GM23338 (cell line): ENCODE results near the gene DKK1. TPM values are rescaled to one million over a fixed set of nuclear protein-coding genes. Genes with fewer than 3 reads are reported as not detected.

ENCODE experiments used
- ATAC-seq: fragments of 200-7000 bp; cut with Tn5 transposase; 3 replicates; pipeline ENCODE4 v1.9.1; 2020
- DNase-seq: peaks from one replicate; pipeline ENCODE4 v3.0.0-alpha.2; 2015; ENCODE audit warnings: low spot score
- H2AFZ ChIP-seq: fragments of 200-600 bp; sonication (generic); 2 replicates; pipeline ENCODE4 v1.8.0; 2016; ENCODE audit warnings: antibody characterized with exemption, mild to moderate bottlenecking, moderate library complexity
- H3F3A ChIP-seq: fragments of 200-600 bp; sonication (generic); replicated peaks from 2 replicates; pipeline ENCODE4 v1.8.0; 2017; ENCODE audit warnings: antibody characterized with exemption, mixed run types, low read depth
- H3K27ac ChIP-seq: fragments of 200-600 bp; sonication (generic); 2 replicates; pipeline ENCODE4 v1.6.1; 2016; ENCODE audit warnings: low read depth
- H3K27me3 ChIP-seq: fragments of 200-600 bp; sonication (generic); 2 replicates; pipeline ENCODE4 v1.8.0; 2016; ENCODE audit warnings: mild to moderate bottlenecking, mixed run types, moderate library complexity; ENCODE audit not compliant: insufficient read depth
- H3K36me3 ChIP-seq: fragments of 200-600 bp; sonication (generic); 2 replicates; pipeline ENCODE4 v1.8.0; 2016; ENCODE audit warnings: mild to moderate bottlenecking; ENCODE audit not compliant: insufficient read depth
- H3K4me1 ChIP-seq: fragments of 200-600 bp; sonication (generic); 2 replicates; pipeline ENCODE4 v1.8.0; 2016; ENCODE audit warnings: mild to moderate bottlenecking, moderate library complexity; ENCODE audit not compliant: insufficient read depth
- H3K4me2 ChIP-seq: fragments of 200-600 bp; sonication (generic); 2 replicates; pipeline ENCODE4 v1.7.1; 2017; ENCODE audit warnings: mixed run types
- H3K4me3 ChIP-seq: fragments of 200-600 bp; sonication (generic); 2 replicates; pipeline ENCODE4 v1.6.1; 2016; ENCODE audit warnings: mixed run types
- H3K79me2 ChIP-seq: fragments of 200-600 bp; sonication (generic); replicated peaks from 2 replicates; pipeline ENCODE4 v1.8.0; 2017; ENCODE audit warnings: mild to moderate bottlenecking; ENCODE audit not compliant: insufficient read depth
- H3K9me2 ChIP-seq: fragments of 200-600 bp; sonication (generic); 2 replicates; pipeline ENCODE4 v1.8.0; 2017; ENCODE audit not compliant: insufficient read depth
- H4K20me1 ChIP-seq: fragments of 200-600 bp; sonication (generic); replicated peaks from 2 replicates; pipeline ENCODE4 v1.8.0; 2017; ENCODE audit warnings: mild to moderate bottlenecking; ENCODE audit not compliant: insufficient read depth
- H3K27ac Mint-ChIP-seq: 2 replicates; pipeline ENCODE4 v1.8.0; 2020; ENCODE audit warnings: inconsistent platforms, mild to moderate bottlenecking, moderate library complexity, mixed read lengths
- H3K27me3 Mint-ChIP-seq: 3 replicates; pipeline ENCODE4 v1.8.0; 2022; ENCODE audit warnings: low read depth, mild to moderate bottlenecking, moderate library complexity, mixed read lengths, inconsistent platforms; ENCODE audit not compliant: insufficient read depth, poor library complexity
- H3K36me3 Mint-ChIP-seq: 3 replicates; pipeline ENCODE4 v1.8.0; 2021; ENCODE audit warnings: low read depth, mild to moderate bottlenecking, inconsistent platforms, moderate library complexity, mixed read lengths
- H3K4me1 Mint-ChIP-seq: 3 replicates; pipeline ENCODE4 v1.8.0; 2020; ENCODE audit warnings: mild to moderate bottlenecking, inconsistent platforms, mixed read lengths
- H3K4me3 Mint-ChIP-seq: 3 replicates; pipeline ENCODE4 v1.8.0; 2021; ENCODE audit warnings: moderate library complexity, mild to moderate bottlenecking, inconsistent platforms, mixed read lengths
- H3K9me3 Mint-ChIP-seq: 3 replicates; pipeline ENCODE4 v1.8.0; 2020; ENCODE audit warnings: moderate library complexity, mild to moderate bottlenecking, inconsistent platforms, mixed read lengths
- CREB1 ChIP-seq: fragments of 250-450 bp; sonication (Bioruptor Pico); IDR thresholded peaks from 2 replicates; pipeline ENCODE4 v1.5.0; 2020; ENCODE audit warnings: low read depth, mild to moderate bottlenecking, moderate library complexity
- CTCF ChIP-seq, 2 experiments: fragments of 200-600 bp in 1 of 2; sonication (generic) in 1 of 2; conservative IDR thresholded peaks; 2 replicates each; pipeline versions ENCODE4 v1.5.1 to v1.6.1; 2016 to 2017; ENCODE audit warnings: antibody characterized with exemption in 2 of 2, low read depth in 2 of 2, mild to moderate bottlenecking in 2 of 2, moderate library complexity in 1 of 2
- EZH2 ChIP-seq: fragments of 200-600 bp; sonication (generic); IDR thresholded peaks from one replicate; pipeline ENCODE4 v1.8.0; 2017; ENCODE audit warnings: antibody characterized with exemption, mild to moderate bottlenecking, low read depth; ENCODE audit not compliant: unreplicated experiment
- EZH2phosphoT487 ChIP-seq: fragments of 200-600 bp; sonication (generic); IDR thresholded peaks from one replicate; pipeline ENCODE4 v1.8.1; 2018; ENCODE audit warnings: antibody characterized with exemption; ENCODE audit not compliant: unreplicated experiment
- JUNB ChIP-seq: IDR thresholded peaks from one replicate; pipeline ENCODE4 v1.6.1; 2016; ENCODE audit warnings: antibody characterized with exemption; ENCODE audit not compliant: unreplicated experiment
- NANOG ChIP-seq: IDR thresholded peaks from 2 replicates; pipeline ENCODE4 v1.6.1; 2016; ENCODE audit warnings: antibody characterized with exemption, borderline replicate concordance
- POLR2AphosphoS5 ChIP-seq: IDR thresholded peaks from 2 replicates; pipeline ENCODE4 v1.6.1; 2016; ENCODE audit warnings: antibody characterized with exemption, low read depth
- REST ChIP-seq: IDR thresholded peaks from one replicate; pipeline ENCODE4 v1.6.1; 2018; ENCODE audit warnings: antibody characterized with exemption; ENCODE audit not compliant: unreplicated experiment
- STAT1 ChIP-seq: IDR thresholded peaks from one replicate; pipeline ENCODE4 v1.6.1; 2016; ENCODE audit warnings: antibody characterized with exemption; ENCODE audit not compliant: unreplicated experiment
- ZNF114 ChIP-seq: fragments of 250-450 bp; sonication (Bioruptor Pico); IDR thresholded peaks from 2 replicates; pipeline ENCODE4 v1.5.0; 2020; ENCODE audit warnings: mild to moderate bottlenecking, moderate library complexity
- ZNF331 ChIP-seq: fragments of 250-450 bp; sonication (Bioruptor Pico); IDR thresholded peaks from 2 replicates; pipeline ENCODE4 v1.5.0; 2020; ENCODE audit warnings: low read depth, mild to moderate bottlenecking, moderate library complexity
- ZNF462 ChIP-seq: fragments of 250-450 bp; sonication (Bioruptor Pico); IDR thresholded peaks from 2 replicates; pipeline ENCODE4 v1.5.0; 2020; ENCODE audit warnings: mild to moderate bottlenecking, moderate library complexity
- polyA plus RNA-seq: library from polyadenylated mRNA; unstranded; fragments of >200 nt; fragmentation: Nextera tagmentation; extraction: Ambion mirVana; gene quantifications from 2 replicates; pipeline ENCODE4 v1.2.1, GENCODE V29; 2016
- total RNA-seq: library from RNA; depleted of rRNA; stranded (reverse); fragments of >200 nt; shearing (Covaris generic); gene quantifications from 2 replicates; pipeline ENCODE4 v1.2.3, GENCODE V29; 2014

The DKK1 gene
- total and polyA plus RNA-seq, 2 experiments from 2014 or later: 0.45 TPM; not detected in 1

GRCh38 chr10:52322936-52323335 is 8.9 kb downstream of the DKK1 start (continued):
- no peak for TF ChIP-seq REST
- TF ChIP-seq STAT1: no peak
- TF ChIP-seq ZNF331: no peak
- no peak for TF ChIP-seq POLR2AphosphoS5
- TF ChIP-seq NANOG: no peak
- no peak for TF ChIP-seq CTCF (conservative IDR thresholded peaks at IDR 0.05; ENCODE audit: low read depth in 2 of 2)
- TF ChIP-seq EZH2: no peak
- no peak for TF ChIP-seq ZNF114 (CRISPR knock-in tag)
- TF ChIP-seq EZH2phosphoT487: no peak

GRCh38 chr10:52326382-52326781 is 12.3 kb downstream of the DKK1 start:
- no peaks in the 10 kb centered on the region for H3K9me2 ChIP-seq
- no peaks in the 10 kb centered on the region for H3F3A ChIP-seq
- H3K9me3 Mint-ChIP-seq: no peaks in the 10 kb centered on the region
- no peak overlapping the region for H3K4me2 ChIP-seq
- H2AFZ ChIP-seq: no peak overlapping the region
- H3K27ac Mint-ChIP-seq: no peak overlapping the region
- H3K79me2 ChIP-seq: no peaks in the 10 kb centered on the region
- ATAC-seq: no peak
- no peaks in the 10 kb centered on the region for H3K36me3 Mint-ChIP-seq
- DNase-seq: no peak
- no peaks in the 10 kb centered on the region for H3K4me1 Mint-ChIP-seq
- H3K27ac ChIP-seq: no peak overlapping the region
- no peaks in the 10 kb centered on the region for H4K20me1 ChIP-seq
- no peaks in the 10 kb centered on the region for H3K4me1 ChIP-seq
- no peaks in the 10 kb centered on the region for H3K36me3 ChIP-seq
- H3K4me3 ChIP-seq: no peak overlapping the region
- no peaks in the 10 kb centered on the region for H3K27me3 Mint-ChIP-seq
- no peak overlapping the region for H3K4me3 Mint-ChIP-seq
- no peaks in the 10 kb centered on the region for H3K27me3 ChIP-seq
- TF ChIP-seq CTCF (conservative IDR thresholded peaks at IDR 0.05; ENCODE audit: low read depth in 2 of 2) (no peak), EZH2 (no peak), JUNB (no peak), NANOG (no peak), CREB1 (CRISPR knock-in tag) (no peak), ZNF462 (no peak), ZNF331 (no peak)
